Spleen (tissue), 7 donors: ENCODE results near the gene KRT7.

Source experiments
- CTCF ChIP-seq, 11 experiments: fragments of 200-600 bp in 7 of 11; fragments of 450-650 bp in 4 of 11; sonication (generic) in 4 of 11; IDR thresholded peaks in 8 of 11; conservative IDR thresholded peaks in 3 of 11; 1 replicate in 7 of 11; 2 replicates in 4 of 11; pipeline versions ENCODE4 v1.4.0 to v1.8.0; 2016 to 2021; ENCODE audit warnings: antibody characterized with exemption in 11 of 11, inconsistent platforms in 4 of 11, mild to moderate bottlenecking in 1 of 11
- POLR2AphosphoS5 ChIP-seq, 3 donors: sonication (generic); formaldehyde crosslinking; IDR thresholded peaks; one replicate each; pipeline ENCODE4 v1.5.1; 2017; ENCODE audit warnings: antibody characterized with exemption in 3 of 3
- donor health status: DM: no; HTN: no; CAD: no; lungs with moderate emphysema.
- donor health status: DM: no; HTN: no; CAD: no.
- donor health status: DM: no; HTN: no; CAD: no.

GRCh38 chr12:52248541-52249461 lies 15.8 kb downstream of the KRT7 start:
- TF ChIP-seq POLR2AphosphoS5 (IDR thresholded peaks at IDR 0.05) (no peak), CTCF (IDR thresholded peaks at IDR 0.05 in 8 of 11, conservative IDR thresholded peaks at IDR 0.05 in 3 of 11) (no peak)
